ENCODE data around the gene DFFA. TPM values are rescaled to one million over a fixed set of nuclear protein-coding genes. Genes with fewer than 3 reads are reported as not detected.

DFFA gene, protein sequence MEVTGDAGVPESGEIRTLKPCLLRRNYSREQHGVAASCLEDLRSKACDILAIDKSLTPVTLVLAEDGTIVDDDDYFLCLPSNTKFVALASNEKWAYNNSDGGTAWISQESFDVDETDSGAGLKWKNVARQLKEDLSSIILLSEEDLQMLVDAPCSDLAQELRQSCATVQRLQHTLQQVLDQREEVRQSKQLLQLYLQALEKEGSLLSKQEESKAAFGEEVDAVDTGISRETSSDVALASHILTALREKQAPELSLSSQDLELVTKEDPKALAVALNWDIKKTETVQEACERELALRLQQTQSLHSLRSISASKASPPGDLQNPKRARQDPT
- 39.6 and 39.8 TPM in 2 replicates for total RNA-seq
- long read RNA-seq, full-length matches to known transcripts, result 203 of 230 reads
- long read RNA-seq, partial matches to known transcripts, result 5 of 230 reads
- long read RNA-seq, other reads (novel, unspliced or antisense), result 22 of 230 reads

DNA sequence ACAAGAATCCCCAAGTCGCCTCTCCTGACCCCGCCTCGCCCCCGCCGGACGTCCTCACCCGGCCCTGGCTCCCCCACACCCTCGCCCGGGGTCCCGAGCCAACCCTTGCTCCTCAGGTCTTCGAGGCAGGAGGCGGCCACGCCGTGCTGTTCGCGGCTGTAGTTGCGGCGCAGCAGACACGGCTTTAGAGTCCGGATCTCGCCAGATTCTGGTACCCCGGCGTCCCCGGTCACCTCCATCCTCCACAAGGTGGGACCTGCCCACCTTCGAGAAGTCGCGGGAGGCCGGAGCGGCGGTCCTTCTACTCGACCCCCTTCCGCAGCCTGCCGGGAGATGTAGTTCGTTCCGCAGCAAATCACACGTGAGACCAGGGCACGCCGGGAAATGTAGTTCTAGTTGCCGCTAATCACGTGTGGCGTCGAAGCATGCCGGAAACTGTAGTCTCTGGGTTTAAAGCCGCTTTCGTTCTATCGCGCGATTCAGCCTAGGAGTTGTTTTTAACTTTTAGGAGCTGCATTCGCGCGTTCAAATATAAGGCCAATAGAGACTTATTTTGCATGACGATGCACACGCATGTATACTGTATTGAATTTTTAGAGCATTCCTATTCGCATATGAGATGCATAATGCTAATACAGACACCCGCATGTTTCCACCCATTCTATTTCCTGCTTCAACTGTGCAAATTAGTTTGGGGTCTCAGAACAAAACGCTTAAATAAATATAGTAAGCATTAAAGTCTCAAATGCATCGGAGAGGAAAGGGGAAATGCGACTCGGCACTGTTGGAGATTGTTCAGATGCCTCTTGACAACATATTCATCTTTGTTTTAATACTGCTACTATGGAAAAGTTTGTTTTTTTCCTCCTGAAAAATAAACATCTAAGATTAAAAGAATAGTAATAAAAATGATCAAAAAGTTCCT is at the start of gene DFFA:
TSS of gene DFFA (minus strand) at position 310 of the 925 bp plus-strand sequence. CDS start at position 239, 71 bp downstream.
- H3K4me1 Mint-ChIP-seq (ENCODE audit: unreplicated experiment), result peaks cover 42% of the 10 kb centered on the region
- DNase-seq (ENCODE audit: extremely low spot score, unreplicated experiment), result peak; percentile 95
- H3K4me3 Mint-ChIP-seq (ENCODE audit: unreplicated experiment), result peak within 1 kb of the TSS; percentile 91
- no peaks in the 10 kb centered on the region for H3K9me3 Mint-ChIP-seq (ENCODE audit: unreplicated experiment)
- peaks cover 9% of the 10 kb centered on the region for H3K36me3 Mint-ChIP-seq (ENCODE audit: unreplicated experiment)
- peak within 1 kb of the TSS; percentile 93 for H3K27ac Mint-ChIP-seq (ENCODE audit: unreplicated experiment)
- TF ChIP-seq, protein P1, sequence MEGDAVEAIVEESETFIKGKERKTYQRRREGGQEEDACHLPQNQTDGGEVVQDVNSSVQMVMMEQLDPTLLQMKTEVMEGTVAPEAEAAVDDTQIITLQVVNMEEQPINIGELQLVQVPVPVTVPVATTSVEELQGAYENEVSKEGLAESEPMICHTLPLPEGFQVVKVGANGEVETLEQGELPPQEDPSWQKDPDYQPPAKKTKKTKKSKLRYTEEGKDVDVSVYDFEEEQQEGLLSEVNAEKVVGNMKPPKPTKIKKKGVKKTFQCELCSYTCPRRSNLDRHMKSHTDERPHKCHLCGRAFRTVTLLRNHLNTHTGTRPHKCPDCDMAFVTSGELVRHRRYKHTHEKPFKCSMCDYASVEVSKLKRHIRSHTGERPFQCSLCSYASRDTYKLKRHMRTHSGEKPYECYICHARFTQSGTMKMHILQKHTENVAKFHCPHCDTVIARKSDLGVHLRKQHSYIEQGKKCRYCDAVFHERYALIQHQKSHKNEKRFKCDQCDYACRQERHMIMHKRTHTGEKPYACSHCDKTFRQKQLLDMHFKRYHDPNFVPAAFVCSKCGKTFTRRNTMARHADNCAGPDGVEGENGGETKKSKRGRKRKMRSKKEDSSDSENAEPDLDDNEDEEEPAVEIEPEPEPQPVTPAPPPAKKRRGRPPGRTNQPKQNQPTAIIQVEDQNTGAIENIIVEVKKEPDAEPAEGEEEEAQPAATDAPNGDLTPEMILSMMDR (IDR thresholded peaks at IDR 0.05), result no peak
- H3K27me3 Mint-ChIP-seq (ENCODE audit: unreplicated experiment), result no peaks in the 10 kb centered on the region

DNA sequence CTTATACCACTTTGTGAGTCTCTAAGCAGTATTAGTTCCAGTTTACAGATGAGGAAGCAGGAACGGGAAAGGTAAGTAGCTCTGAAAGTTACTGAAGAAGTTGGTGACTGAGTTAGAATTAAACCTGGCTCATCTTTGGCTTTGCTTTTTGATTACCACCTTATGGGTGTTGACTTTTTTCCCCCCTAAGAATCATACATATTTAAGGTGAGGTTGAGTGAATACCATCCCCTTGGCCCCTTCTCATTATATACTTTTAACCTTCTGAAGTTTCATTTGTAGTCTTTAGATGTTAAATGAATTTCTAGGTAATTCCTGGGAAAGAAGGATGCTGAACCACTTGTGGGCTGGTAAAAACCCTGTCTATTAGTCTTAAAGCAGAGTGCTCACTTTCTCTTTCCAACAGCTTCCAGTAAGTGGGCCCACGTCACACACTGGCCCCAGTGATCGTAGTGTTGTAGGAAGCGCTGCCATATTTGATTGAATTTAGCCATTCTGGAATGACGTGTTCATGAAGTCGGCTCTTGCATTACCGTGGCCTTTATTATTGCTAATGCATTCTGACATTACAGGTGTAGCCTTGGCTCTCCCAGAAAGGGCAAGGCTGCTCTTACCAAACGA is 49.3 kb upstream of the DFFA start:
- H3K4me3 Mint-ChIP-seq (ENCODE audit: unreplicated experiment), result no peak overlapping the region
- H3K36me3 Mint-ChIP-seq (ENCODE audit: unreplicated experiment), result peaks cover 10% of the 10 kb centered on the region
- no peak for DNase-seq (ENCODE audit: extremely low spot score, unreplicated experiment)
- TF ChIP-seq, protein P1 (IDR thresholded peaks at IDR 0.05), result no peak
- H3K4me1 Mint-ChIP-seq (ENCODE audit: unreplicated experiment), result peaks cover 15% of the 10 kb centered on the region
- no peak overlapping the region for H3K27ac Mint-ChIP-seq (ENCODE audit: unreplicated experiment)
- H3K27me3 Mint-ChIP-seq (ENCODE audit: unreplicated experiment), result no peaks in the 10 kb centered on the region
- H3K9me3 Mint-ChIP-seq (ENCODE audit: unreplicated experiment), result no peaks in the 10 kb centered on the region

DNA sequence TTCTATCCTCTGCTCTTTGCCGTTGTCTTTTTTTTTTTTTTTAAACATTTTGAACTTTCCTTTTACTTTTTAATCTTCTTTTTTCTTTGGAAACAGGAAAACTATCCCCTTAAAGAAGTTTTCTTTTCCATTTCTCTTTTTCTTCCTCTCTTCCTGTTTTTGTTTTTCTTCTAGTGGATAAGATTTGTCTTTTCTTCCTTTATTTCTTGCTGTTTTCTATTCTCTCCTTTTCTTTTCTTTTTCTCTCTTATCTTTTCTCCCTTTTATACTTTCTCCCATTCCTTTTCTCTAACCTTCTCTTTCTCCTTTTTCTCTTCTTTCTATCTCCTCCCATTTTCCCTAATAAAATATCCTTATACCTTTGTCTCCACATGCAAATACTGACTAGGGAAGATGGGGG is 48.6 kb upstream of the DFFA start:
- no peak overlapping the region for H3K4me3 Mint-ChIP-seq (ENCODE audit: unreplicated experiment)
- peaks cover 10% of the 10 kb centered on the region for H3K36me3 Mint-ChIP-seq (ENCODE audit: unreplicated experiment)
- TF ChIP-seq, protein P1 (IDR thresholded peaks at IDR 0.05), result no peak
- DNase-seq (ENCODE audit: extremely low spot score, unreplicated experiment), result no peak
- no peaks in the 10 kb centered on the region for H3K9me3 Mint-ChIP-seq (ENCODE audit: unreplicated experiment)
- H3K4me1 Mint-ChIP-seq (ENCODE audit: unreplicated experiment), result peaks cover 17% of the 10 kb centered on the region
- H3K27me3 Mint-ChIP-seq (ENCODE audit: unreplicated experiment), result no peaks in the 10 kb centered on the region
- no peak overlapping the region for H3K27ac Mint-ChIP-seq (ENCODE audit: unreplicated experiment)

DNA sequence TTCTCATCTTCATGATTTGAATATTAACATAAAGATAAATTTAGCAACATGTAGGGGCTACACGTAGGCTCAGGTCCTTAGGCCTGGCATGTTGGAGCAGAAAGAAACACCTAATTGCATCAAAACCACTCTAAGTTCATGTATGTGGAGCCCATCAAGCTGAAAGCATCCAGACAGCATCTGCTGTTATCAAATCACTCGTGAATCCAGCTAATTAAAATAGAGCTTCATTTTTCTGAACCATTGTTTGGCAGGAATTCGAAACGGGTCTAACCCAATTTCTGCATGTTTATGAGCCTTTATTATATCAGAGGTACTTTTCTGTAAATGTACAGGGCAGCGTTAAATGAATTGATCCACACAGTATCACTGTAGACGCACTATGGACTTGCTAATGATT is 48.2 kb upstream of the DFFA start:
- Mint-ChIP-seq H3K27ac (ENCODE audit: unreplicated experiment) (no peak overlapping the region), H3K36me3 (ENCODE audit: unreplicated experiment) (peaks cover 10% of the 10 kb centered on the region), H3K9me3 (ENCODE audit: unreplicated experiment) (no peaks in the 10 kb centered on the region), H3K4me1 (ENCODE audit: unreplicated experiment) (peaks cover 20% of the 10 kb centered on the region), H3K4me3 (ENCODE audit: unreplicated experiment) (no peak overlapping the region), H3K27me3 (ENCODE audit: unreplicated experiment) (no peaks in the 10 kb centered on the region)
- no peak for DNase-seq (ENCODE audit: extremely low spot score, unreplicated experiment)
- TF ChIP-seq, protein P1 (IDR thresholded peaks at IDR 0.05), result no peak
